Nephron (organoid): Measurements from ENCODE around the gene RTRAF.

ENCODE experiments used
- H3K27ac Mint-ChIP-seq, 3 experiments: 2 replicates each; pipeline ENCODE4 v1.8.0; 2020; ENCODE audit warnings: mixed read lengths in 3 of 3, mild to moderate bottlenecking in 2 of 3, moderate library complexity in 1 of 3
- H3K27me3 Mint-ChIP-seq: 2 replicates; pipeline ENCODE4 v1.8.0; 2021; ENCODE audit warnings: low read depth, mild to moderate bottlenecking, moderate library complexity, mixed read lengths
- H3K36me3 Mint-ChIP-seq: 2 replicates; pipeline ENCODE4 v1.8.0; 2020; ENCODE audit warnings: low read depth, mixed read lengths
- H3K4me1 Mint-ChIP-seq: 2 replicates; pipeline ENCODE4 v1.8.0; 2020; ENCODE audit warnings: mixed read lengths
- H3K4me3 Mint-ChIP-seq, 3 experiments: 2 replicates each; pipeline ENCODE4 v1.8.0; 2020; ENCODE audit warnings: mild to moderate bottlenecking in 3 of 3, mixed read lengths in 3 of 3, moderate library complexity in 2 of 3
- H3K9me3 Mint-ChIP-seq: 2 replicates; pipeline ENCODE4 v1.8.0; 2020; ENCODE audit warnings: mixed read lengths
- TF ChIP-seq, protein P1 (sequence below), 3 experiments: fragments of 200-600 bp; sonication (generic); IDR thresholded peaks; one replicate each; pipeline ENCODE4 v1.5.0; 2021; ENCODE audit warnings: antibody characterized with exemption in 3 of 3; ENCODE audit not compliant: unreplicated experiment in 3 of 3

The RTRAF gene

GRCh38 chr14:52048641-52049204 lies 59.4 kb downstream of the RTRAF start:
- TF ChIP-seq, protein P1, sequence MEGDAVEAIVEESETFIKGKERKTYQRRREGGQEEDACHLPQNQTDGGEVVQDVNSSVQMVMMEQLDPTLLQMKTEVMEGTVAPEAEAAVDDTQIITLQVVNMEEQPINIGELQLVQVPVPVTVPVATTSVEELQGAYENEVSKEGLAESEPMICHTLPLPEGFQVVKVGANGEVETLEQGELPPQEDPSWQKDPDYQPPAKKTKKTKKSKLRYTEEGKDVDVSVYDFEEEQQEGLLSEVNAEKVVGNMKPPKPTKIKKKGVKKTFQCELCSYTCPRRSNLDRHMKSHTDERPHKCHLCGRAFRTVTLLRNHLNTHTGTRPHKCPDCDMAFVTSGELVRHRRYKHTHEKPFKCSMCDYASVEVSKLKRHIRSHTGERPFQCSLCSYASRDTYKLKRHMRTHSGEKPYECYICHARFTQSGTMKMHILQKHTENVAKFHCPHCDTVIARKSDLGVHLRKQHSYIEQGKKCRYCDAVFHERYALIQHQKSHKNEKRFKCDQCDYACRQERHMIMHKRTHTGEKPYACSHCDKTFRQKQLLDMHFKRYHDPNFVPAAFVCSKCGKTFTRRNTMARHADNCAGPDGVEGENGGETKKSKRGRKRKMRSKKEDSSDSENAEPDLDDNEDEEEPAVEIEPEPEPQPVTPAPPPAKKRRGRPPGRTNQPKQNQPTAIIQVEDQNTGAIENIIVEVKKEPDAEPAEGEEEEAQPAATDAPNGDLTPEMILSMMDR (IDR thresholded peaks at IDR 0.05; ENCODE audit: unreplicated experiment in 3 of 3) = no peak
- Mint-ChIP-seq H3K4me3 (peak overlapping the region in 2 of 3 experiments; percentile 8 to 9), H3K9me3 (no peaks in the 10 kb centered on the region), H3K36me3 (peaks cover 22% of the 10 kb centered on the region), H3K27me3 (peaks cover 3% of the 10 kb centered on the region), H3K4me1 (peaks cover 83% of the 10 kb centered on the region), H3K27ac (peak overlapping the region in 2 of 3 experiments; percentile 91 to 97)

DNA sequence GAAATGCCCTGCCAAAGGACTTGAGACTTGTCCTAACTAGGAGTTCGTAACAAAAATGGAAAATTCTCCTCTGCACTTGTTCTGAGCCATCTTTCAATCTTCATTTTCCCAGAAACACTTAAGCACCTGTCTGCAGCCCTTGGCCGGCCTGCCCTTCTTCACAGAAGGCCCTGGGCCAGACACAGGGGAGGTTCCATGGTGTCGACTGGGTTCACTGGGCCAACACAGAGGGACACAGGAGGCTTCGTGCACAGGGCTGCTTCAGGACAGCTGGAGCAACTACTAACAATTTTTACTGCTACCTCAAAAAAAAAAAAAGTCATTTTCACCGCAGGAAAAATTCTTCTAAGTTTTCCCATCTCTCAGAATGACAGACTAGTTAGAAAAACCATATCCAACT lies 59.9 kb downstream of the RTRAF start:
- Mint-ChIP-seq H3K4me3 (no peak overlapping the region), H3K4me1 (peaks cover 86% of the 10 kb centered on the region), H3K27ac (peak overlapping the region; percentile 51 to 97 (median 91)), H3K36me3 (peaks cover 24% of the 10 kb centered on the region), H3K27me3 (no peaks in the 10 kb centered on the region), H3K9me3 (no peaks in the 10 kb centered on the region)
- TF ChIP-seq, protein P1 (IDR thresholded peaks at IDR 0.05; ENCODE audit: unreplicated experiment in 3 of 3) = no peak

DNA sequence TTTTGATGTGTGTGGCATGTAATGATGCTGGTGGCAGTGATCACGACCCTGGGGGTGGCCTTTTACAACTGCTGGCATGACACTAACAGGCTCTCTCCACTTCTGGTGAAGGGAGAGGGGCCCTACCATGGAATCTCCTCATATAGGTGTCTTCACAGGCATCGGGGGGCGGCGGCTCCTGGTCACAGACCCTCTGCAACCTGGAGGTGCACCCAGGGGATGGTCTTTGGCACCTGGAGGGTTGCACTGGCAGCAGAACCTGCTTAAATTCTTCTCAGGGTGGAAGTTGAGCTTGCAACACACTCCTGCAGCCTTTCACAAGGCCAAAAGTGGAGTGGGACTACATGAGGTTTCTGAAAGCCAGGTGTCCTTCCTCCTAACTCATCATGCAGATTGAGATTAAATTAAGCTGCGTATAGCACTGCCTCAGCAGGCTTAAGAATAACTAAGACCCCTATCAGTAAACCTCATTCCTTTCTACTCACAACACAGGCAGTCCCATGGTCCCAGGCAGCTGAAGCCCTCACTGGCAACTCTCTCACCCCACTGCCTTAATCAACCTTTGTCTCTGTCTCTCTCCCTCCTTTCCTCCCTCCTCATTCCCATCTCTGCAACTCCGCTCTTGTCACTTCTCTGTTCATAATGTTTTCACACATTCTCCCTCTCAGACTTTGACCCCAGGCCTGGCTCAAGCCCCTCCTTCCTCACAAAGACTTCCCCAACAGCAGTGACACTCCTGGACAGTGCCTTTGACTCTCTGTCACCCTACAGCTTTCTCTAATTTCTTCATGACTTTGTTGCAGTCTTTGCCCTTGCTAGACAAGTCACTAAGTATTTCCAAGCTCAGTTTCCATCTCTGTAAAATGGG lies 60.6 kb downstream of the RTRAF start:
- Mint-ChIP-seq H3K27ac (peak overlapping the region; percentile 51 to 97 (median 91)), H3K27me3 (no peaks in the 10 kb centered on the region), H3K36me3 (peaks cover 27% of the 10 kb centered on the region), H3K4me1 (peaks cover 88% of the 10 kb centered on the region), H3K4me3 (peak overlapping the region in 1 of 3 experiments; percentile 6), H3K9me3 (no peaks in the 10 kb centered on the region)
- TF ChIP-seq, protein P1 (IDR thresholded peaks at IDR 0.05; ENCODE audit: unreplicated experiment in 3 of 3) = no peak

- TF ChIP-seq, protein P1 (IDR thresholded peaks at IDR 0.05; ENCODE audit: unreplicated experiment in 3 of 3) = no peak
- Mint-ChIP-seq H3K36me3 (peaks cover 33% of the 10 kb centered on the region), H3K9me3 (no peaks in the 10 kb centered on the region), H3K4me1 (peaks cover 81% of the 10 kb centered on the region), H3K4me3 (peak overlapping the region in 2 of 3 experiments; percentile 35 to 38), H3K27me3 (no peaks in the 10 kb centered on the region), H3K27ac (peak overlapping the region; percentile 91 to 97 (median 93))
Measured at GRCh38 chr14:52051251-52051650, 61.9 kb downstream of the RTRAF start.

DNA sequence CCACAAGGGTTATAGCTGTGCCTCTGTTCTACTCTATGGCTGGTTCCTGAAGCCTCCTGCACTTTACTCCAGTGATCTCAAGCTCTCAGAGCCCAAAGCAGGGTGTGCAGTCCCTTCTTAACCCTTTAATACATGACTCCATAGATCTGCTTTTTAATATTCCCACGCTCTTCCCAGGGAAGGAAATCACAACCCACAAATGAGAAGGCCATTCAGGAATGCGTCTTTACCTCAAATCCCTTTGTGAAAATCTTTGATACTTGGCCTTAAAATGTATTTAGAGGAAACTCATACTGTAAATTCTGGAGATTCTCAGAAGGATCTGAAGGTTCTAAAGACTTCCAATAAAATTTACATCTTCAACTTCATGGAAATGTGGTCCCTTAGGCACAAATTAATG lies 62.5 kb downstream of the RTRAF start:
- peaks cover 32% of the 10 kb centered on the region for H3K36me3 Mint-ChIP-seq

More for the DNA sequence above, 62.5 kb downstream of the RTRAF start:
- H3K27me3 Mint-ChIP-seq = no peaks in the 10 kb centered on the region
- H3K4me1 Mint-ChIP-seq = peaks cover 75% of the 10 kb centered on the region
- H3K4me3 Mint-ChIP-seq = peak overlapping the region; percentile 5 to 38 (median 35)
- no peaks in the 10 kb centered on the region for H3K9me3 Mint-ChIP-seq
- TF ChIP-seq, protein P1 (IDR thresholded peaks at IDR 0.05; ENCODE audit: unreplicated experiment in 3 of 3) = no peak
- peak overlapping the region; percentile 91 to 97 (median 93) for H3K27ac Mint-ChIP-seq
